IMR-90 (cell line): ENCODE data around the gene NKAIN2. TPM values are rescaled to one million over a fixed set of nuclear protein-coding genes. Genes with fewer than 3 reads are reported as not detected.

Experiments used
- ATAC-seq: fragments of 200-7000 bp; cut with Tn5 transposase; 2 replicates; pipeline ENCODE4 v1.9.1; 2020; ENCODE audit warnings: low read depth, mild to moderate bottlenecking, moderate library complexity
- BruUV-seq: library from RNA; stranded (reverse); fragments of 400-500 nt; replicated peaks from 2 replicates; lab custom pipeline; 2021; lab: Mats Ljungman, UMichigan
- CTCF ChIA-PET: fragments of 300-600 bp; formaldehyde crosslinking; extraction: SDS; loops from one replicate; lab custom pipeline; 2021; ENCODE audit warnings: antibody characterized with exemption; lab: Yijun Ruan, JAX
- POLR2A ChIA-PET: fragments of 300-600 bp; sonication (Branson Sonifier 250); formaldehyde crosslinking; loops from one replicate; lab custom pipeline; 2022; ENCODE audit warnings: antibody characterized with exemption; ENCODE audit not compliant: unreplicated experiment; lab: Charles Lee
- DNase-seq: peaks from one replicate; pipeline ENCODE4 v3.0.0; 2013
- H2AFZ ChIP-seq: replicated peaks from 2 replicates; pipeline ENCODE3; 2013; ENCODE audit warnings: low read length, mild to moderate bottlenecking; ENCODE audit not compliant: poor library complexity
- H2AK5ac ChIP-seq: 2 replicates; pipeline ENCODE4 v1.6.1; 2013; ENCODE audit warnings: low read depth, low read length, inconsistent platforms
- H2AK9ac ChIP-seq: replicated peaks from 2 replicates; pipeline ENCODE3; 2013; ENCODE audit warnings: mild to moderate bottlenecking, low read depth, low read length, moderate library complexity; ENCODE audit not compliant: poor library complexity
- H2BK120ac ChIP-seq: 2 replicates; pipeline ENCODE4 v1.6.1; 2013; ENCODE audit warnings: low read depth, low read length, inconsistent platforms
- H2BK15ac ChIP-seq: 3 replicates; pipeline ENCODE4 v1.6.1; 2013; ENCODE audit warnings: low read depth, low read length, inconsistent platforms
- H2BK20ac ChIP-seq: 2 replicates; pipeline ENCODE4 v1.6.1; 2013; ENCODE audit warnings: low read depth, mild to moderate bottlenecking, inconsistent platforms, low read length, moderate library complexity
- H2BK5ac ChIP-seq: 2 replicates; pipeline ENCODE4 v1.6.1; 2013; ENCODE audit warnings: mild to moderate bottlenecking, low read depth, low read length, inconsistent platforms; ENCODE audit not compliant: poor library complexity, severe bottlenecking
- H3K14ac ChIP-seq: replicated peaks from 2 replicates; pipeline ENCODE4 v1.6.1; 2013; ENCODE audit warnings: low read depth, low read length, inconsistent platforms
- H3K18ac ChIP-seq: 2 replicates; pipeline ENCODE4 v1.6.1; 2013; ENCODE audit warnings: low read depth, low read length, control low read depth
- H3K23ac ChIP-seq: 2 replicates; pipeline ENCODE4 v1.6.1; 2013; ENCODE audit warnings: low read depth, low read length, inconsistent platforms
- H3K27ac ChIP-seq: 2 replicates; pipeline ENCODE4 v1.5.1; 2013; ENCODE audit warnings: mild to moderate bottlenecking, control low read depth, low read length; ENCODE audit not compliant: insufficient read depth
- H3K27me3 ChIP-seq: 2 replicates; pipeline ENCODE4 v1.6.1; 2013; ENCODE audit warnings: low read length; ENCODE audit not compliant: control insufficient read depth, insufficient read depth
- H3K36me3 ChIP-seq: 2 replicates; pipeline ENCODE4 v1.6.1; 2013; ENCODE audit warnings: low read length, mixed read lengths; ENCODE audit not compliant: control insufficient read depth, insufficient read depth
- H3K4ac ChIP-seq: 2 replicates; pipeline ENCODE4 v1.6.1; 2013; ENCODE audit warnings: low read depth, low read length, inconsistent platforms
- H3K4me1 ChIP-seq: 2 replicates; pipeline ENCODE4 v1.6.1; 2013; ENCODE audit warnings: low read length, mixed read lengths; ENCODE audit not compliant: control insufficient read depth, insufficient read depth
- H3K4me2 ChIP-seq: 2 replicates; pipeline ENCODE4 v1.6.1; 2013; ENCODE audit warnings: low read depth, mild to moderate bottlenecking, control low read depth, low read length, moderate library complexity
- H3K4me3 ChIP-seq: 2 replicates; pipeline ENCODE4 v1.5.1; 2013; ENCODE audit warnings: low read depth, mild to moderate bottlenecking, control low read depth, low read length, moderate library complexity; ENCODE audit not compliant: insufficient read depth
- H3K56ac ChIP-seq: 2 replicates; pipeline ENCODE4 v1.6.1; 2013; ENCODE audit warnings: low read length, inconsistent platforms; ENCODE audit not compliant: insufficient read depth; ENCODE audit errors: extremely low read depth
- H3K79me1 ChIP-seq, 2 experiments: 2 replicates each; pipeline ENCODE4 v1.6.1; 2013; ENCODE audit warnings: low read length in 2 of 2, inconsistent platforms in 1 of 2, low read depth in 1 of 2
- H3K9ac ChIP-seq: 2 replicates; pipeline ENCODE4 v1.6.1; 2013; ENCODE audit warnings: low read depth, low read length, control low read depth
- H3K9me1 ChIP-seq: 2 replicates; pipeline ENCODE4 v1.6.1; 2013; ENCODE audit warnings: low read length, inconsistent platforms; ENCODE audit not compliant: insufficient read depth
- H3K9me3 ChIP-seq: 2 replicates; pipeline ENCODE4 v1.6.1; 2013; ENCODE audit warnings: low read length; ENCODE audit not compliant: control insufficient read depth, insufficient read depth
- H4K20me1 ChIP-seq: 2 replicates; pipeline ENCODE4 v1.6.1; 2013; ENCODE audit warnings: low read length, inconsistent platforms; ENCODE audit not compliant: insufficient read depth
- H4K5ac ChIP-seq: 2 replicates; pipeline ENCODE4 v1.6.1; 2013; ENCODE audit warnings: mild to moderate bottlenecking, low read depth, low read length, control low read depth
- H4K8ac ChIP-seq, 2 experiments: 2 replicates each; pipeline ENCODE4 v1.6.1; 2013; ENCODE audit warnings: low read depth in 2 of 2, low read length in 2 of 2, control low read depth in 1 of 2, inconsistent platforms in 1 of 2
- H4K91ac ChIP-seq: 2 replicates; pipeline ENCODE4 v1.6.1; 2013; ENCODE audit warnings: low read depth, low read length, inconsistent platforms; ENCODE audit not compliant: insufficient read depth
- CEBPB ChIP-seq: IDR thresholded peaks from 2 replicates; pipeline ENCODE4 v1.6.1; 2012; ENCODE audit warnings: low read depth, low read length, improper control_type of control experiment
- CHD1 ChIP-seq: IDR thresholded peaks from 2 replicates; pipeline ENCODE4 v1.6.1; 2012; ENCODE audit warnings: low read depth, low read length, improper control_type of control experiment
- MAZ ChIP-seq: IDR thresholded peaks from 2 replicates; pipeline ENCODE4 v1.6.1; 2012; ENCODE audit warnings: low read depth, mild to moderate bottlenecking, low read length, improper control_type of control experiment, moderate library complexity, borderline replicate concordance
- MXI1 ChIP-seq: IDR thresholded peaks from 2 replicates; pipeline ENCODE4 v1.6.1; 2012; ENCODE audit warnings: low read depth, mild to moderate bottlenecking, low read length, moderate library complexity, borderline replicate concordance
- NFE2L2 ChIP-seq: fragments of 150-350 bp; IDR thresholded peaks from 2 replicates; pipeline ENCODE4 v1.6.1; 2016; ENCODE audit warnings: low read depth, mild to moderate bottlenecking, low read length
- RCOR1 ChIP-seq: IDR thresholded peaks from 2 replicates; pipeline ENCODE4 v1.6.1; 2012; ENCODE audit warnings: mild to moderate bottlenecking, low read length, improper control_type of control experiment; ENCODE audit not compliant: insufficient replicate concordance
- RFX5 ChIP-seq: IDR thresholded peaks from 2 replicates; pipeline ENCODE4 v1.8.0; 2012; ENCODE audit warnings: low read depth, mild to moderate bottlenecking, low read length, moderate library complexity
- WGBS, 2 experiments: methylation state at CpG; one replicate each; pipeline versions ENCODE4 v1.1.5 to v1.1.7; 2013; ENCODE audit warnings: missing lambda C conversion rate in 2 of 2; ENCODE audit not compliant: insufficient read length in 1 of 2; ENCODE audit errors: extremely low coverage in 2 of 2; 5-methylcytosine and 5-hydroxymethylcytosine counted together
- dilution Hi-C: fragments of 300-500 bp; cut with HindIII; formaldehyde crosslinking; loops from one replicate; pipeline ENCODE4 v1.14.3; 2018; ENCODE audit warnings: low sequenced_read_pairs; ENCODE audit not compliant: unreplicated experiment
- in situ Hi-C: fragments of 300-500 bp; cut with MboI; formaldehyde crosslinking; loops from 3 replicates; pipeline ENCODE4 v1.14.3; 2019; ENCODE audit warnings: low sequenced_read_pairs, inconsistent platforms, mixed read lengths
- intact Hi-C: fragments of 100-400 bp; cut with micrococcal nuclease; formaldehyde crosslinking; loops from 2 replicates; pipeline ENCODE4 v1.10.0; 2022
- polyA plus RNA-seq, 3 experiments: library from polyadenylated mRNA; depleted of rRNA; stranded (reverse); fragments of >200 nt; gene quantifications; 2 replicates each; pipeline ENCODE4 v1.2.3, GENCODE V29; 2012; ENCODE audit warnings: low replicate concordance in 1 of 3
- total RNA-seq: library from RNA; depleted of rRNA; stranded (reverse); fragments of >200 nt; gene quantifications from 2 replicates; pipeline ENCODE4 v1.2.3, GENCODE V29; 2012
- TF ChIP-seq, protein P1 (sequence below): fragments of 150-350 bp; IDR thresholded peaks from 2 replicates; pipeline ENCODE4 v1.6.1; 2017; ENCODE audit warnings: mild to moderate bottlenecking, antibody characterized with exemption, low read length, low read depth

The NKAIN2 gene
- total and polyA plus RNA-seq, 2 of the 4 experiments (the other 2 are of a cell fraction) = not detected

DNA sequence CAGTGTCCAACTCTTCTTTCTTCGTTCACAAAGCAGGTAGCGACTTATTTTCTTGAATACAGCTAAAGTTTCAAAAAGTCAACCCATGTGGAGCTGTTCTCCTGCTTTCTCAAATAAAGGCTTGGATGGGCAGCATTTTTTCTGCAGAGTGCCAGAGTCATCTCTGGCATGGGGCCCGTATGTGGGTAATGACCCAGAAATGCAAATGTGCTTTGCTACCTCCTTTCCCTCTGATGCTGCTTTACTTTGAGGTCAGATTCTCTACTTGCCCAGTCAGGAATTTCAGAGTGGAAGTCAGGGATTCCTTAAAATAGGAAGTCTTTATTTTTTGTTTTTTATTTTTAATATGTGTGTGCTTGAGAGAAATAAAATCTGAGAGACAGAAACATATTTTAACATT, 4.9 kb downstream of the NKAIN2 start:
- H3K4me3 ChIP-seq = no peak overlapping the region
- dilution Hi-C loops (no loop called here), intact Hi-C loops (no loop called here), in situ Hi-C loops (loop anchor here (10.0 kb wide), 1 partner anchor 156 kb away; no protein-coding TSS in a partner anchor)
- no peaks in the 10 kb centered on the region for H3K9me3 ChIP-seq
- no peak for ATAC-seq
- no peaks in the 10 kb centered on the region for H3K9me1 ChIP-seq
- no peak overlapping the region for H2BK20ac ChIP-seq
- H2AFZ ChIP-seq = no peak overlapping the region
- ChIA-PET POLR2A (no interaction called here), CTCF (no interaction called here)
- H3K79me1 ChIP-seq = no peaks in the 10 kb centered on the region
- no peak overlapping the region for H4K5ac ChIP-seq
- no peaks in the 10 kb centered on the region for H3K36me3 ChIP-seq
- H3K4me2 ChIP-seq = no peak overlapping the region
- no peaks in the 10 kb centered on the region for H4K20me1 ChIP-seq
- no peak overlapping the region for H2AK5ac ChIP-seq
- DNase-seq = no peak
- H2BK120ac ChIP-seq = no peak overlapping the region
- no peak overlapping the region for H2BK15ac ChIP-seq
- no peak overlapping the region for H3K23ac ChIP-seq
- no peak overlapping the region for H3K4ac ChIP-seq
- no peak overlapping the region for H3K18ac ChIP-seq
- no peak overlapping the region for H4K8ac ChIP-seq
- no CpG with 5 or more reads among the region's 3 CpGs for WGBS, 2 experiments
- H4K91ac ChIP-seq = no peak overlapping the region
- H3K56ac ChIP-seq = no peak overlapping the region
- H3K4me1 ChIP-seq = peaks cover 2% of the 10 kb centered on the region; the same call in 1 of the 2 replicates
- no peak overlapping the region for H3K9ac ChIP-seq
- H3K27me3 ChIP-seq = peaks cover 6% of the 10 kb centered on the region
- H3K14ac ChIP-seq = no peak overlapping the region
- no peak overlapping the region for H2BK5ac ChIP-seq
- no peak overlapping the region for H3K27ac ChIP-seq
- BruUV-seq = no TSS peak
- no peak for TF ChIP-seq NFE2L2
- TF ChIP-seq CHD1 = no peak
- TF ChIP-seq RCOR1 = no peak
- no peak for TF ChIP-seq MAZ
- no peak for TF ChIP-seq MXI1
- TF ChIP-seq, protein P1, sequence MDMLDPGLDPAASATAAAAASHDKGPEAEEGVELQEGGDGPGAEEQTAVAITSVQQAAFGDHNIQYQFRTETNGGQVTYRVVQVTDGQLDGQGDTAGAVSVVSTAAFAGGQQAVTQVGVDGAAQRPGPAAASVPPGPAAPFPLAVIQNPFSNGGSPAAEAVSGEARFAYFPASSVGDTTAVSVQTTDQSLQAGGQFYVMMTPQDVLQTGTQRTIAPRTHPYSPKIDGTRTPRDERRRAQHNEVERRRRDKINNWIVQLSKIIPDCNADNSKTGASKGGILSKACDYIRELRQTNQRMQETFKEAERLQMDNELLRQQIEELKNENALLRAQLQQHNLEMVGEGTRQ = no peak
- TF ChIP-seq CEBPB = no peak
- no peak for TF ChIP-seq RFX5
- no peak overlapping the region for H2AK9ac ChIP-seq
